Liver (tissue), 10 donors: ENCODE data around the gene TRAK2. TPM values are rescaled to one million over a fixed set of nuclear protein-coding genes. Genes with fewer than 3 reads are reported as not detected.

Source experiments
- DNase-seq: peaks from one replicate; pipeline ENCODE4 v3.0.0-alpha.2; 2017; ENCODE audit warnings: low spot score
- H3K27ac ChIP-seq, 2 donors: one replicate each; pipeline ENCODE4 v1.7.0; 2013; ENCODE audit warnings: inconsistent platforms in 2 of 2, low read length in 2 of 2, control low read depth in 1 of 2, low read depth in 1 of 2, mild to moderate bottlenecking in 1 of 2
- H3K27me3 ChIP-seq, 4 donors: one replicate each; pipeline versions ENCODE4 v1.6.1 to v1.7.0; 2013; ENCODE audit warnings: low read length in 3 of 4, inconsistent platforms in 1 of 4, mild to moderate bottlenecking in 1 of 4, moderate library complexity in 1 of 4; ENCODE audit not compliant: control insufficient read depth in 4 of 4, insufficient read depth in 4 of 4
- H3K36me3 ChIP-seq, 4 donors: one replicate each; pipeline versions ENCODE4 v1.6.1 to v1.7.0; 2013; ENCODE audit warnings: low read length in 3 of 4, mild to moderate bottlenecking in 3 of 4, low read depth in 1 of 4, moderate library complexity in 1 of 4; ENCODE audit not compliant: control insufficient read depth in 4 of 4, insufficient read depth in 3 of 4
- H3K4me1 ChIP-seq, 4 donors: one replicate each; pipeline versions ENCODE4 v1.6.1 to v1.7.0; 2013; ENCODE audit warnings: low read length in 3 of 4, mild to moderate bottlenecking in 3 of 4, moderate library complexity in 1 of 4; ENCODE audit not compliant: control insufficient read depth in 4 of 4, insufficient read depth in 4 of 4
- H3K4me3 ChIP-seq, 3 donors: one replicate each; pipeline versions ENCODE4 v1.6.1 to v1.7.0; 2013; ENCODE audit warnings: low read length in 3 of 3, control low read depth in 1 of 3, low read depth in 1 of 3, mild to moderate bottlenecking in 1 of 3
- H3K9ac ChIP-seq, 2 donors: one replicate each; pipeline ENCODE4 v1.7.0; 2013; ENCODE audit warnings: low read length in 2 of 2, mild to moderate bottlenecking in 2 of 2, moderate library complexity in 2 of 2, control low read depth in 1 of 2, low read depth in 1 of 2
- H3K9me3 ChIP-seq, 4 donors: one replicate each; pipeline versions ENCODE4 v1.6.1 to v1.7.0; 2013; ENCODE audit warnings: low read length in 3 of 4; ENCODE audit not compliant: control insufficient read depth in 4 of 4
- EGR1 ChIP-seq, 2 donors: IDR thresholded peaks; 2 replicates each; pipeline ENCODE4 v1.6.1; 2016 to 2018; ENCODE audit warnings: antibody characterized with exemption in 2 of 2, low read depth in 2 of 2
- FOXA2 ChIP-seq: IDR thresholded peaks from 2 replicates; pipeline ENCODE4 v1.6.1; 2016; ENCODE audit warnings: antibody characterized with exemption
- GABPA ChIP-seq, 2 donors: IDR thresholded peaks in 1 of 2; conservative IDR thresholded peaks in 1 of 2; 2 replicates each; pipeline ENCODE4 v1.6.1; 2016; ENCODE audit warnings: antibody characterized with exemption in 2 of 2, mild to moderate bottlenecking in 1 of 2, moderate library complexity in 1 of 2
- JUND ChIP-seq, 2 donors: IDR thresholded peaks; 2 replicates each; pipeline ENCODE4 v1.6.1; 2016; ENCODE audit warnings: antibody characterized with exemption in 2 of 2
- REST ChIP-seq: IDR thresholded peaks from 2 replicates; pipeline ENCODE4 v1.6.1; 2016; ENCODE audit warnings: antibody characterized with exemption, mild to moderate bottlenecking
- SP1 ChIP-seq: IDR thresholded peaks from 2 replicates; pipeline ENCODE4 v1.6.1; 2018; ENCODE audit warnings: antibody characterized with exemption, mild to moderate bottlenecking
- YY1 ChIP-seq: IDR thresholded peaks from 2 replicates; pipeline ENCODE4 v1.6.1; 2016; ENCODE audit warnings: antibody characterized with exemption, mild to moderate bottlenecking
- ZBTB33 ChIP-seq: IDR thresholded peaks from 2 replicates; pipeline ENCODE4 v1.6.1; 2016; ENCODE audit warnings: antibody characterized with exemption
- WGBS: extraction: QIAGEN DNeasy Blood & Tissue Kit; methylation state at CpG from one replicate; pipeline ENCODE4 v1.1.7; 2013; 5-methylcytosine and 5-hydroxymethylcytosine counted together
- polyA plus RNA-seq, 2 donors: library from polyadenylated mRNA; stranded (reverse) in 1 of 2; unstranded in 1 of 2; fragments of 200-250 nt in 1 of 2; fragments of >200 nt in 1 of 2; fragmentation: Nextera tagmentation in 1 of 2; extraction: Ambion mirVana in 1 of 2; gene quantifications; one replicate each; pipeline versions ENCODE4 v1.2.1 to v1.2.3, GENCODE V29; 2013 to 2015
- small RNA-seq: library from RNA; depleted of rRNA; stranded (forward); fragments of <200 nt; gene quantifications from one replicate; pipeline ENCODE3, GENCODE V24; 2014
- total RNA-seq, 2 donors: library from RNA; depleted of rRNA; stranded (reverse); fragments of >200 nt; gene quantifications; one replicate each; pipeline ENCODE4 v1.2.3, GENCODE V29; 2014
- donor health status: healthy.
- donor health status: healthy.
- donor health status: healthy.
- donor health status: healthy.
- donor health status: healthy.

Gene TRAK2
- total and polyA plus RNA-seq, 4 donors = 6.1 to 207 (median 12.4) TPM

GRCh38 chr2:201342923-201343322 lies 108.3 kb downstream of the TRAK2 start:
- no peak for DNase-seq
- no peaks in the 10 kb centered on the region for H3K36me3 ChIP-seq
- TF ChIP-seq EGR1 (IDR thresholded peaks at IDR 0.05; ENCODE audit: low read depth in 2 of 2) = no peak
- TF ChIP-seq FOXA2 = no peak
- no peak for TF ChIP-seq JUND (IDR thresholded peaks at IDR 0.05)
- no peak for TF ChIP-seq REST
- TF ChIP-seq ZBTB33 = no peak
- no peak overlapping the region for H3K27ac ChIP-seq
- no peaks in the 10 kb centered on the region for H3K27me3 ChIP-seq
- H3K4me1 ChIP-seq = no peaks in the 10 kb centered on the region
- H3K4me3 ChIP-seq = no peak overlapping the region
- WGBS = 76% methylated on average over 2 of the region's 2 CpGs
- H3K9me3 ChIP-seq = no peaks in the 10 kb centered on the region
- H3K9ac ChIP-seq = no peak overlapping the region

- H3K9me3 ChIP-seq = peaks cover 0 to 6% (median 0%) of the 10 kb centered on the region in 4 donors
- H3K36me3 ChIP-seq = no peaks in the 10 kb centered on the region
- no peak overlapping the region for H3K27ac ChIP-seq
- 66% methylated on average over 1 of the region's 1 CpG for WGBS
- no peak for TF ChIP-seq FOXA2
- no peak for TF ChIP-seq SP1
- no peak for TF ChIP-seq YY1
- no peak for TF ChIP-seq REST
- no peak for TF ChIP-seq GABPA (IDR thresholded peaks at IDR 0.05 in 1 of 2, conservative IDR thresholded peaks at IDR 0.05 in 1 of 2)
- DNase-seq = no peak
- no peak overlapping the region for H3K4me3 ChIP-seq
- no peak overlapping the region for H3K9ac ChIP-seq
- H3K27me3 ChIP-seq = no peaks in the 10 kb centered on the region
- no peaks in the 10 kb centered on the region for H3K4me1 ChIP-seq
Observed at GRCh38 chr2:201329409-201329808, 121.8 kb downstream of the TRAK2 start.

GRCh38 chr2:201327678-201328077 lies 123.6 kb downstream of the TRAK2 start:
- Histone ChIP-seq H3K36me3 (no peaks in the 10 kb centered on the region), H3K4me3 (no peak overlapping the region), H3K27me3 (no peaks in the 10 kb centered on the region), H3K27ac (no peak overlapping the region), H3K9me3 (peaks cover 0 to 9% (median 1%) of the 10 kb centered on the region in 4 donors), H3K4me1 (no peaks in the 10 kb centered on the region), H3K9ac (no peak overlapping the region)
- 93% methylated on average over 3 of the region's 3 CpGs for WGBS
- DNase-seq = no peak
- TF ChIP-seq GABPA (IDR thresholded peaks at IDR 0.05 in 1 of 2, conservative IDR thresholded peaks at IDR 0.05 in 1 of 2) = no peak

Small RNAs within 50 kb of the gene (small RNA-seq; reads per million reads assigned to genes)
- not detected for gene RF00019

Other genes starting within 250 kb of the TRAK2 start
- 10 to 100 TPM; 12.2 to 15.1 TPM for gene CASP8, start 190.9 kb downstream of the TRAK2 start, total RNA-seq
- 1 to 10 TPM; 4.5 to 5.2 TPM for gene CASP8, start 190.9 kb downstream of the TRAK2 start, polyA plus RNA-seq
- gene FLACC1, start 94.1 kb downstream of the TRAK2 start, total RNA-seq = 1 to 10 TPM; 1.2 to 7.1 TPM
- gene FLACC1, start 94.1 kb downstream of the TRAK2 start, polyA plus RNA-seq = 1 to 10 TPM in 1 of 2 donors, under 1 TPM in 1; 0.09 to 1.0 TPM
- 100 to 1,000 TPM in 1 of 2 donors, 10 to 100 TPM in 1; 56.1 to 199 TPM for gene STRADB, start 282 bp upstream of the TRAK2 start, total RNA-seq
- gene STRADB, start 282 bp upstream of the TRAK2 start, polyA plus RNA-seq = 10 to 100 TPM; 35.9 to 78.6 TPM
- gene TMEM237, start 192.0 kb upstream of the TRAK2 start, total RNA-seq = 1 to 10 TPM; 2.0 to 5.2 TPM
- 1 to 10 TPM; 1.2 to 2.5 TPM for gene TMEM237, start 192.0 kb upstream of the TRAK2 start, polyA plus RNA-seq
- under 1 TPM in 1 of 2 donors, not detected in 1; 0.25 TPM for gene MPP4, start 247.2 kb upstream of the TRAK2 start, total RNA-seq
- gene MPP4, start 247.2 kb upstream of the TRAK2 start, polyA plus RNA-seq = under 1 TPM; 0.02 to 0.07 TPM